GM12864 (cell line): ENCODE data around the gene SLC35F3.

Experiments
- DNase-seq: peaks from one replicate; pipeline ENCODE4 v3.0.0-alpha.2; 2011; ENCODE audit warnings: low read depth
- H3K4me3 ChIP-seq: 2 replicates; pipeline ENCODE4 v1.5.1; 2011; ENCODE audit warnings: mild to moderate bottlenecking, low read depth, low read length, control low read depth
- CTCF ChIP-seq: IDR thresholded peaks from 2 replicates; pipeline ENCODE4 v1.5.1; 2011; ENCODE audit warnings: low read depth, mild to moderate bottlenecking, moderate library complexity, low read length, control low read depth, inconsistent platforms; ENCODE audit errors: missing control alignments

The SLC35F3 gene

GRCh38 chr1:234218078-234218477 is 313.6 kb downstream of the SLC35F3 start:
- no peak for DNase-seq
- no peak overlapping the region for H3K4me3 ChIP-seq
- TF ChIP-seq CTCF, result no peak

GRCh38 chr1:234219711-234220110 is 315.2 kb downstream of the SLC35F3 start:
- no peak overlapping the region for H3K4me3 ChIP-seq
- no peak for DNase-seq
- TF ChIP-seq CTCF, result no peak

GRCh38 chr1:234221601-234222000 is 317.1 kb downstream of the SLC35F3 start:
- DNase-seq, result no peak
- no peak overlapping the region for H3K4me3 ChIP-seq
- no peak for TF ChIP-seq CTCF

GRCh38 chr1:234222561-234223280 is 318.2 kb downstream of the SLC35F3 start:
- H3K4me3 ChIP-seq, result no peak overlapping the region
- no peak for TF ChIP-seq CTCF
- no peak for DNase-seq

GRCh38 chr1:234226113-234226818 is 321.8 kb downstream of the SLC35F3 start:
- DNase-seq, result no peak
- TF ChIP-seq CTCF, result no peak
- no peak overlapping the region for H3K4me3 ChIP-seq

GRCh38 chr1:234226819-234227165 is 322.3 kb downstream of the SLC35F3 start:
- TF ChIP-seq CTCF, result no peak

More at GRCh38 chr1:234226819-234227165, 322.3 kb downstream of the SLC35F3 start:
- DNase-seq, result no peak
- H3K4me3 ChIP-seq, result no peak overlapping the region
